Heart left ventricle (tissue), 13 donors: ENCODE measurements around the gene GNAI2.

Experiments
- CTCF ChIP-seq, 12 donors: fragments of 200-600 bp; sonication (generic) in 4 of 12; IDR thresholded peaks; one replicate each; pipeline versions ENCODE4 v1.5.0 to v1.8.0; 2018 to 2022; ENCODE audit warnings: antibody characterized with exemption in 12 of 12, mild to moderate bottlenecking in 5 of 12
- POLR2A ChIP-seq, 2 donors: fragments of 450-650 bp; IDR thresholded peaks; one replicate each; pipeline ENCODE4 v1.6.1; 2017; ENCODE audit warnings: antibody characterized with exemption in 2 of 2, mild to moderate bottlenecking in 2 of 2, moderate library complexity in 2 of 2
- donor health status: ischemic (EF 13 %, LVEDD 7.1; RV severe dilation, severe dysfunction).
- donor health status: DM: no; HTN: yes; CAD: no.
- donor health status: DM: no; HTN: no; CAD: no.
- donor health status: ischemic (EF 25% LVEDD 6.9; RV normal size, moderate dysfunction).
- donor health status: ischemic (EF 25% LVEDD 5.7; RV mildly dilated, moderate dysfunction).
- donor health status: ischemic (EF 35%, LVEDD 5.7; RV mildly dilated, moderate dysfunction).
- donor health status: nonischemic (EF 11% LVEDD 7.7; RV severe dilation, severe dysfunction).
- donor health status: DM: yes; HTN: yes; CAD: no.
- donor health status: PGD.
- donor health status: ischemic (EF 29% LVEDD 5.4; RV normal size, mild dysfunction).
- donor health status: nonischemic (EF 23%, LVEDD 6.1; RV moderate dilation, normal function).

DNA sequence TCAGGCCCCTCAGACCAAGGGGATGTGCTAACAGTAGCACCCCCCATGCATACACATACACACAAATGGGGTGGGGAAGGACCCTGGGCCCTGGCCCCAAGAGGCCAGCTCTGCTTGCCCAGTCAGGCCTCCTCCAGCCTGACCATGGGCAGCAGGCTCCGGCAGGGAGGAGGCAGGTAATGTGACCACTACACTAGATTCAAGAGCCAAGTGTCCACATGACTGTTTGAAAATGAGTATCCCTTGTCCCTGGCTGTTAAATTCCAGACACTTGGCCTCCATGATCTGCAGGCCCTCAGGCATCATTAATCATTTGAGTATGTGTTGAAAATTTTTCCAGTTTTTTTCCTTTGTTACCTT, 13.9 kb upstream of the GNAI2 start:
- no peak for TF ChIP-seq CTCF (IDR thresholded peaks at IDR 0.05)
- no peak for TF ChIP-seq POLR2A (IDR thresholded peaks at IDR 0.05)
